HAP-1 (cell line): ENCODE measurements around the gene MAGEA9.
"Not testable (repeated sequence)": the region's sequence is repeated elsewhere in the genome, so short reads cannot be mapped to it uniquely, and the experiment has no call there.

Experiments used
- DNase-seq, 2 experiments: peaks; one replicate each; pipeline ENCODE4 v3.0.0-alpha.2; 2016 to 2020; ENCODE audit warnings: low spot score in 2 of 2
- H3K27me3 ChIP-seq: fragments of 250-450 bp; sonication (Bioruptor Pico); 2 replicates; pipeline ENCODE4 v1.5.1; 2020; ENCODE audit warnings: low read depth, mild to moderate bottlenecking, moderate library complexity
- H3K36me3 ChIP-seq: fragments of 250-450 bp; sonication (Bioruptor Pico); replicated peaks from 2 replicates; pipeline ENCODE4 v1.5.1; 2020; ENCODE audit warnings: mild to moderate bottlenecking
- H3K4me1 ChIP-seq: fragments of 250-450 bp; sonication (Bioruptor Pico); 2 replicates; pipeline ENCODE4 v1.5.1; 2020; ENCODE audit warnings: mild to moderate bottlenecking
- H3K4me3 ChIP-seq: fragments of 250-450 bp; sonication (Bioruptor Pico); 2 replicates; pipeline ENCODE4 v1.5.1; 2020; ENCODE audit warnings: mild to moderate bottlenecking, moderate library complexity
- H3K9me3 ChIP-seq: fragments of 250-450 bp; sonication (Bioruptor Pico); 2 replicates; pipeline ENCODE4 v1.5.1; 2020; ENCODE audit warnings: mild to moderate bottlenecking, moderate library complexity
- in situ Hi-C: fragments of 300-500 bp; cut with MboI; formaldehyde crosslinking; loops from 3 replicates; pipeline ENCODE4 v1.14.3; 2020; ENCODE audit warnings: low sequenced_read_pairs, inconsistent platforms, mixed read lengths

Gene MAGEA9

GRCh38 chrX:149781727-149782126 is at the start of gene MAGEA9:
Gene MAGEA9, plus strand, starts transcription at chrX:149781930. Its CDS starts 4,281 bp downstream, at chrX:149786211.
- in situ Hi-C loops, DNase-seq: not testable (repeated sequence)

GRCh38 chrX:149742269-149742668 is 39.5 kb upstream of the MAGEA9 start:
- H3K27me3 ChIP-seq, H3K4me3 ChIP-seq, DNase-seq, H3K36me3 ChIP-seq, in situ Hi-C loops, H3K4me1 ChIP-seq, H3K9me3 ChIP-seq: not testable (repeated sequence)

More at GRCh38 chrX:149781727-149782126, at the start of gene MAGEA9:
- H3K27me3 ChIP-seq, H3K9me3 ChIP-seq, H3K4me3 ChIP-seq, H3K36me3 ChIP-seq, H3K4me1 ChIP-seq: not testable (repeated sequence)

- H3K4me1 ChIP-seq, H3K9me3 ChIP-seq, DNase-seq, H3K4me3 ChIP-seq, H3K36me3 ChIP-seq, H3K27me3 ChIP-seq, in situ Hi-C loops: not testable (repeated sequence)
Observed at GRCh38 chrX:149746390-149747007, 35.2 kb upstream of the MAGEA9 start.

GRCh38 chrX:149757206-149758067 is 24.3 kb upstream of the MAGEA9 start:
- Histone ChIP-seq H3K36me3 (no peaks in the 10 kb centered on the region), H3K9me3 (no peaks in the 10 kb centered on the region), H3K4me1 (no peaks in the 10 kb centered on the region), H3K4me3 (no peak overlapping the region), H3K27me3 (peaks cover 18% of the 10 kb centered on the region)
- DNase-seq, result no peak
- in situ Hi-C loops, result no loop called here

- in situ Hi-C loops, result no loop called here
Observed at GRCh38 chrX:149758068-149758714, 23.5 kb upstream of the MAGEA9 start.

GRCh38 chrX:149758715-149759078 is 23.0 kb upstream of the MAGEA9 start:
- H3K4me1 ChIP-seq, DNase-seq, H3K4me3 ChIP-seq, H3K36me3 ChIP-seq, in situ Hi-C loops, H3K9me3 ChIP-seq: not testable (repeated sequence)
- H3K27me3 ChIP-seq, result peaks cover 12% of the 10 kb centered on the region; the same call in 1 of the 2 replicates

More at GRCh38 chrX:149758068-149758714, 23.5 kb upstream of the MAGEA9 start:
- Histone ChIP-seq H3K4me1 (no peaks in the 10 kb centered on the region), H3K4me3 (no peak overlapping the region), H3K27me3 (peaks cover 13% of the 10 kb centered on the region), H3K36me3 (no peaks in the 10 kb centered on the region), H3K9me3 (no peaks in the 10 kb centered on the region)
- no peak for DNase-seq

GRCh38 chrX:149759824-149760223 is 21.9 kb upstream of the MAGEA9 start:
- no peaks in the 10 kb centered on the region for H3K36me3 ChIP-seq
- H3K4me1 ChIP-seq, result no peaks in the 10 kb centered on the region
- in situ Hi-C loops, result no loop called here
- no peaks in the 10 kb centered on the region for H3K9me3 ChIP-seq
- H3K27me3 ChIP-seq, result peaks cover 3% of the 10 kb centered on the region; the same call in 1 of the 2 replicates
- no peak overlapping the region for H3K4me3 ChIP-seq
- DNase-seq, result no peak

- in situ Hi-C loops, result no loop called here
- Histone ChIP-seq H3K9me3 (no peaks in the 10 kb centered on the region), H3K4me1 (no peaks in the 10 kb centered on the region), H3K27me3 (peaks cover 4% of the 10 kb centered on the region; the same call in 1 of the 2 replicates), H3K4me3 (no peak overlapping the region), H3K36me3 (no peaks in the 10 kb centered on the region)
- no peak for DNase-seq
Observed at GRCh38 chrX:149760965-149761364, 20.8 kb upstream of the MAGEA9 start.

GRCh38 chrX:149761858-149762674 is 19.7 kb upstream of the MAGEA9 start:
- H3K9me3 ChIP-seq, H3K27me3 ChIP-seq, H3K36me3 ChIP-seq, DNase-seq, in situ Hi-C loops, H3K4me1 ChIP-seq, H3K4me3 ChIP-seq: not testable (repeated sequence)

GRCh38 chrX:149762696-149763614 is 18.8 kb upstream of the MAGEA9 start:
- Histone ChIP-seq H3K9me3 (no peaks in the 10 kb centered on the region), H3K4me1 (no peaks in the 10 kb centered on the region), H3K4me3 (no peak overlapping the region), H3K36me3 (no peaks in the 10 kb centered on the region), H3K27me3 (peaks cover 4% of the 10 kb centered on the region; the same call in 1 of the 2 replicates)
- in situ Hi-C loops, result no loop called here
- DNase-seq, result no peak

- H3K9me3 ChIP-seq, in situ Hi-C loops, H3K27me3 ChIP-seq, H3K4me3 ChIP-seq, H3K36me3 ChIP-seq, DNase-seq, H3K4me1 ChIP-seq: not testable (repeated sequence)
Observed at GRCh38 chrX:149770344-149770743, 11.4 kb upstream of the MAGEA9 start.

- DNase-seq, in situ Hi-C loops, H3K36me3 ChIP-seq, H3K4me3 ChIP-seq, H3K27me3 ChIP-seq, H3K9me3 ChIP-seq, H3K4me1 ChIP-seq: not testable (repeated sequence)
Observed at GRCh38 chrX:149773026-149773425, 8.7 kb upstream of the MAGEA9 start.
